ENCODE measurements around the gene FOXS1. TPM values are rescaled to one million over a fixed set of nuclear protein-coding genes. Genes with fewer than 3 reads are reported as not detected.

FOXS1 gene
- total RNA-seq, 1 experiment from 2014 or later, result not detected

DNA sequence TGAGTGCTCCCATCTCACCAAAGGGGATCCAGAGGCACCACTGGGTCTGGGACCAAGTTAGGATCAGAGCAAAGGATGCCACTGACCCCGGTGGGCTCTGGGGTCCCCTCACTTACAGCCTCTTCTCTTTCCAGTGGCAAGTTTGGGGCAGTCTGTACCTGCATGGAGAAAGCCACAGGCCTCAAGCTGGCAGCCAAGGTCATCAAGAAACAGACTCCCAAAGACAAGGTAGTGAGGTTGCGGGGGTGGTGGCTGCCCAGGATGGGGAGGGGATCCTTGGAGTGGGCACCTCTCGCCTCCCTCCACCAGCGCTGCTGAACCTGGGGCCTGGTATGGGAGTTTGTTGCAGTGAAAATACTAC, 21.3 kb downstream of the FOXS1 start:
- H3K9ac ChIP-seq (ENCODE audit: low read length), result no peak overlapping the region
- no peaks in the 10 kb centered on the region for H3K27me3 ChIP-seq (ENCODE audit: low read length)
- intact Hi-C loops (cut with micrococcal nuclease), result no loop called here
- DNase-seq (no peak), ATAC-seq (no peak)
- H3K4me3 ChIP-seq (ENCODE audit: low read length), result no peak overlapping the region
- no TSS peak for BruUV-seq (replicated peaks)
- ChIA-PET CTCF (no interaction called here), POLR2A (ENCODE audit: unreplicated experiment) (no interaction called here)
- no peak overlapping the region for H2AFZ ChIP-seq (ENCODE audit: low read length)
- TF ChIP-seq EZH2phosphoT487 (IDR thresholded peaks at IDR 0.05; ENCODE audit: borderline replicate concordance, low read length) (no peak), EZH2 (IDR thresholded peaks at IDR 0.05; ENCODE audit: low read length, unreplicated experiment) (no peak)
- TF ChIP-seq, protein P1, sequence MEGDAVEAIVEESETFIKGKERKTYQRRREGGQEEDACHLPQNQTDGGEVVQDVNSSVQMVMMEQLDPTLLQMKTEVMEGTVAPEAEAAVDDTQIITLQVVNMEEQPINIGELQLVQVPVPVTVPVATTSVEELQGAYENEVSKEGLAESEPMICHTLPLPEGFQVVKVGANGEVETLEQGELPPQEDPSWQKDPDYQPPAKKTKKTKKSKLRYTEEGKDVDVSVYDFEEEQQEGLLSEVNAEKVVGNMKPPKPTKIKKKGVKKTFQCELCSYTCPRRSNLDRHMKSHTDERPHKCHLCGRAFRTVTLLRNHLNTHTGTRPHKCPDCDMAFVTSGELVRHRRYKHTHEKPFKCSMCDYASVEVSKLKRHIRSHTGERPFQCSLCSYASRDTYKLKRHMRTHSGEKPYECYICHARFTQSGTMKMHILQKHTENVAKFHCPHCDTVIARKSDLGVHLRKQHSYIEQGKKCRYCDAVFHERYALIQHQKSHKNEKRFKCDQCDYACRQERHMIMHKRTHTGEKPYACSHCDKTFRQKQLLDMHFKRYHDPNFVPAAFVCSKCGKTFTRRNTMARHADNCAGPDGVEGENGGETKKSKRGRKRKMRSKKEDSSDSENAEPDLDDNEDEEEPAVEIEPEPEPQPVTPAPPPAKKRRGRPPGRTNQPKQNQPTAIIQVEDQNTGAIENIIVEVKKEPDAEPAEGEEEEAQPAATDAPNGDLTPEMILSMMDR (conservative IDR thresholded peaks at IDR 0.05; ENCODE audit: low read depth, low read length), result no peak
- no peaks in the 10 kb centered on the region for H4K20me1 ChIP-seq (ENCODE audit: low read length)
- H3K9me3 ChIP-seq (ENCODE audit: low read length), result no peaks in the 10 kb centered on the region
- H3F3A ChIP-seq (ENCODE audit: low read length, unreplicated experiment), result no peaks in the 10 kb centered on the region
- no peak overlapping the region for H3K27ac ChIP-seq (ENCODE audit: low read length)
- no peak overlapping the region for H3K4me2 ChIP-seq (ENCODE audit: low read length)
- H3K79me2 ChIP-seq (ENCODE audit: low read length), result no peaks in the 10 kb centered on the region
- no peaks in the 10 kb centered on the region for H3K9me2 ChIP-seq (replicated peaks; ENCODE audit: low read length)
- H3K36me3 ChIP-seq (ENCODE audit: low read depth, low read length), result no peaks in the 10 kb centered on the region
- H3K4me1 ChIP-seq (ENCODE audit: insufficient read depth, low read length), result no peaks in the 10 kb centered on the region

DNA sequence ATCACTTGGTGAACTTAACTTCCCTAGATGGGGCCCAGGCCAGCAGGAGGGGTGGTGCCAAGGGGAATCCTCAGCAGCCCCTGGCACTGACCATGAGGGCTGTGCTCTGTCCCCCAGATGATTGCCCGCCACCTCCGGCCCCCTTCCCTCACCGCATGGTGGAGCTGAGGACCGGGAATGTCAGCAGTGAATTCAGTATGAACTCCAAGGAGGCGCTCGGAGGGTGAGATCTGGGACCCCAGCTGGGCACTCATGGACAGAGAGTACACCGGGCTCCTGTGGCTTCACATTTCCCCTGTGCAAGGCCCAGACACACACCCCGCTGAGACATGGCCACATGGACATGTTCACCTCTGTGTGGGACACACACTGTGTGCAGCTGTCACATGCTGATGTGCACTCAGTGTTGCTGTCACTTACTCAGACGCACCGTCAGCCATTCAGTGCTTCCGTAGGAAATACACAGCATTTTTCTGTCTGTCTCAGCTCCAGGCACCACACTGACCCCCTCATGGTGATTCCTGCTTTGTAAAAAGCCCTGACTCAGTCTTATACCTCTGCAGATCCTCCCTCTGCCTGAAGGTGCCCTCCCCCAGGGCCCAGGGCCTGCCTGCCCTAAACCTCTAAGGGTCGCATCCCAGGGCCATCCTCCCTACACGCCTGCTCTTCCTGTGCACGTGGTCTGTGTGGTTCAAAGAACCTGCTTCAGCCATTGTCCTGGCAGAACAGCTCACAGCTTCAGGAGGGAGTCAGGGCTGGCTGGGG, 21.9 kb downstream of the FOXS1 start:
- Histone ChIP-seq H3K27ac (ENCODE audit: low read length) (no peak overlapping the region), H4K20me1 (ENCODE audit: low read length) (no peaks in the 10 kb centered on the region), H3F3A (ENCODE audit: low read length, unreplicated experiment) (no peaks in the 10 kb centered on the region), H3K4me2 (ENCODE audit: low read length) (no peak overlapping the region), H3K79me2 (ENCODE audit: low read length) (no peaks in the 10 kb centered on the region), H3K27me3 (ENCODE audit: low read length) (no peaks in the 10 kb centered on the region), H3K9ac (ENCODE audit: low read length) (no peak overlapping the region), H3K4me3 (ENCODE audit: low read length) (no peak overlapping the region), H2AFZ (ENCODE audit: low read length) (no peak overlapping the region), H3K36me3 (ENCODE audit: low read depth, low read length) (no peaks in the 10 kb centered on the region), H3K4me1 (ENCODE audit: insufficient read depth, low read length) (no peaks in the 10 kb centered on the region), H3K9me2 (replicated peaks; ENCODE audit: low read length) (no peaks in the 10 kb centered on the region), H3K9me3 (ENCODE audit: low read length) (no peaks in the 10 kb centered on the region)
- intact Hi-C loops (cut with micrococcal nuclease), result loop anchor here (1.0 kb wide), 3 partner anchors 23 to 269 kb away; partner anchors contain the start of gene PDRG1
- DNase-seq, result no peak
- TF ChIP-seq EZH2phosphoT487 (IDR thresholded peaks at IDR 0.05; ENCODE audit: borderline replicate concordance, low read length), result no peak
- TF ChIP-seq EZH2 (IDR thresholded peaks at IDR 0.05; ENCODE audit: low read length, unreplicated experiment), result no peak
- TF ChIP-seq, protein P1 (conservative IDR thresholded peaks at IDR 0.05; ENCODE audit: low read depth, low read length), result no peak
- no TSS peak for BruUV-seq (replicated peaks)
- POLR2A ChIA-PET (ENCODE audit: unreplicated experiment), result interaction anchor here (0.5 kb wide), 1 partner anchor 127 kb away, joined by 3 read pairs; no protein-coding TSS in a partner anchor
- CTCF ChIA-PET, result interaction anchor here (0.5 to 1.0 kb wide), 6 partner anchors 22 to 205 kb away, joined by 3 to 6 read pairs (median 4); partner anchors contain the start of genes FOXS1 and PDRG1
- ATAC-seq, result no peak
